Measurements from ENCODE around the gene NTM.
"Not testable (repeated sequence)": the region's sequence is repeated elsewhere in the genome, so short reads cannot be mapped to it uniquely, and the experiment has no call there.

Gene NTM

GRCh38 chr11:131677828-131678470 is 307.5 kb downstream of the NTM start:
- DNase-seq: no peak

- DNase-seq: no peak
Measured at GRCh38 chr11:131678658-131679340, 308.4 kb downstream of the NTM start.

GRCh38 chr11:131680448-131680847 is 310.0 kb downstream of the NTM start:
- not testable (repeated sequence) for DNase-seq

- DNase-seq: no peak
Measured at GRCh38 chr11:131681920-131682319, 311.5 kb downstream of the NTM start.

GRCh38 chr11:131682373-131683015 is 312.1 kb downstream of the NTM start:
- no peak for DNase-seq

GRCh38 chr11:131683131-131683530 is 312.7 kb downstream of the NTM start:
- no peak for DNase-seq

- DNase-seq: no peak
Measured at GRCh38 chr11:131683666-131684065, 313.3 kb downstream of the NTM start.

GRCh38 chr11:131684111-131685060 is 314.0 kb downstream of the NTM start:
- DNase-seq: no peak

- no peak for DNase-seq
Measured at GRCh38 chr11:131685206-131685605, 314.8 kb downstream of the NTM start.

- no peak for DNase-seq
Measured at GRCh38 chr11:131685906-131686305, 315.5 kb downstream of the NTM start.

- DNase-seq: no peak
Measured at GRCh38 chr11:131686836-131687235, 316.4 kb downstream of the NTM start.

- no peak for DNase-seq
Measured at GRCh38 chr11:131687291-131688047, 317.1 kb downstream of the NTM start.

GRCh38 chr11:131688048-131688693 is 317.8 kb downstream of the NTM start:
- DNase-seq: no peak

- no peak for DNase-seq
Measured at GRCh38 chr11:131689049-131689925, 318.9 kb downstream of the NTM start.

GRCh38 chr11:131690362-131690761 is 319.9 kb downstream of the NTM start:
- no peak for DNase-seq

GRCh38 chr11:131690776-131691175 is 320.4 kb downstream of the NTM start:
- DNase-seq: no peak

GRCh38 chr11:131691181-131692041 is 321.0 kb downstream of the NTM start:
- DNase-seq: no peak

GRCh38 chr11:131692151-131692550 is 321.7 kb downstream of the NTM start:
- no peak for DNase-seq

- no peak for DNase-seq
Measured at GRCh38 chr11:131692961-131693360, 322.5 kb downstream of the NTM start.

GRCh38 chr11:131693756-131694155 is 323.3 kb downstream of the NTM start:
- DNase-seq: no peak
